HG02981 (cell line): ENCODE measurements around the gene NR5A2.

Source experiments
- ATAC-seq: cut with Tn5 transposase; IDR thresholded peaks from one replicate; pipeline ENCODE4 v1.9.1; 2021; ENCODE audit warnings: mild to moderate bottlenecking, moderate library complexity; ENCODE audit not compliant: unreplicated experiment

NR5A2 gene

DNA sequence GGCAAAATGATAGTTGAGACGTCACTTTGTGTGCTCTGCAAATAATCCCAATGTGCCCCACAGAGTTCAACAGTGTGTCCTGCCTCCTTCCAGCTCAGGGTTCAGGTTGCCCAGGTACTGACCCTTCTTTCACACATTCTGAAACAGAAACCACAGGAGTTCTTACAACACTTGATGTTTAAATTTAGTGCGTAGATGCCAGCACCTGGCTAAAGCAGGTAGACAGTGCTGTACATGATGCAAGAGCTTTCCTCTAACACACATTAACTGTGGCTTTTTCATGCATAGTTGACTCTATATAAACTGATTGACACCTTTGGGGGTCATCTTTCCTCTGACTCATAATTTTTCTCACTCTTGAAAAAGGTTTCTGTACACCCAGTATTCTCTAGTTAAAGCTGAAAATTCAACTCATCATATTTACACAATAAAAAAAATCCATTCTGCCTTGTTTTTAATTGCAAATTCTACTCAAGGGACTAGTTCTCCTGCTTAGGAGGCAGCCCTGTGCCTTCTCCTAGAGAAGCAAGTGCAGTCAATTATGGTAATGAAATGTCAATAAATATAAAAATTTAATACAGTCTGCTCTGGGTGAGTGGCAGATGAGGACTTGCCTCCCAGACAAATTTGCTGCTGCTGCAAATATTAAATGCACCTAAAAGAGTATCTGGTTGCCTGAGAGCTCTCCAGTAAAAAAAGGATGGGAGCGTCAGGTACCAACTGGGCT lies 91.4 kb downstream of the NR5A2 start:
- no peak for ATAC-seq

DNA sequence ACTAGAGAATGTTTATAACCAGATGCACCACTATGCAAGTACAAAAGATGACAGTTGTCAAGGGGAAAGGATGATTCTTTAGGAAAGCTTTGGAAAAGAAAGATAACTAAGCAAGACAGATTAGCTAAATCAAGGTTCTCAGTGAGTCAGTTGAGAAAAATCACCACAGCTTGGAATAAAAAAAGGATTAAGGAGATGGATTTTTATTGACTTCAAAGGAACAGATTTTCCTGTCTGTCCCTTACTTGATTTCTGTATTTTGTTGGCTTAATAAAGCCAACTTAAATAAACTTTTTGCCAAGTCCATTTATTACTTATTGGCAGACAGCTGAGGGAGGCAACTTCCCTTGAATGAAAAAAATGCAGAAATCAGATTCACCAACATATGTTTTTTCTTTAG lies 93.9 kb downstream of the NR5A2 start:
- no peak for ATAC-seq

DNA sequence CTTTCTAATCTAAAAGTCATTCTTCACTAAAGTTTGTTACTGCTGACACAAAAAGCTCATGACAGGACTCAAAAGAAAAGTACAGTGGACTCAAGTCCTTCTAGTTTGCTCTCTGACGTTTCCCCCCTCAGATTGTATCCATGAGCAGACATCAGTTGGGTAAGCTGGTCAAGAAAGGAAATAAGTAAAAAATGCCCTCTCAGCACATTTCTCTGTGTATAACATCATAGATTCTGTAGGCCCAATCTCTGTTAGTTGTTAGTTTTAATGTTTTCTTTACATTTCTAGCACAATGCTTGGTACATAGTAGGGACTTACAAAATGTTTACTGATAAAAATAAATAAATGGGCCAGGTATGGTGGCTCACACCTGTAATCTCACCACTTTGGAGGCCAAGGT lies 96.8 kb downstream of the NR5A2 start:
- ATAC-seq = no peak

DNA sequence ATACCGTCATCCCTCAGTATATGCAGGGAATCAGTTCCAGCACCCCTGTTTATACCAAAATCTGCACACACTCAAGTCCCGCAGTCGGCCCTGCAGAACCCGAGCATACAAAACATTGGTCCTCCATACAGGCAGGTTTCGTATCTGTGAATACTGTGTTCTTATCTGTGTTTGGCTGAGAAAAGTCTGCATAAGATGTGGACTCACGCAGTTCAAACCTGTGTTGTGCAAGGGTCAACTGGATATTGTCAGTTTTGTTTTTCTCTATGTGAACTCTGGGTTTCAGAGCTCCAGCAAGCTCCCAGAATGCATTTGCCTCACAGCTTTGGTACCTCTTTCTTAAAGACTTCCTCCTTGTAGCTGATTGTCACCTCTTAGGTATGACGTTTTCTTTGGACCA lies 100.6 kb downstream of the NR5A2 start:
- ATAC-seq = no peak

DNA sequence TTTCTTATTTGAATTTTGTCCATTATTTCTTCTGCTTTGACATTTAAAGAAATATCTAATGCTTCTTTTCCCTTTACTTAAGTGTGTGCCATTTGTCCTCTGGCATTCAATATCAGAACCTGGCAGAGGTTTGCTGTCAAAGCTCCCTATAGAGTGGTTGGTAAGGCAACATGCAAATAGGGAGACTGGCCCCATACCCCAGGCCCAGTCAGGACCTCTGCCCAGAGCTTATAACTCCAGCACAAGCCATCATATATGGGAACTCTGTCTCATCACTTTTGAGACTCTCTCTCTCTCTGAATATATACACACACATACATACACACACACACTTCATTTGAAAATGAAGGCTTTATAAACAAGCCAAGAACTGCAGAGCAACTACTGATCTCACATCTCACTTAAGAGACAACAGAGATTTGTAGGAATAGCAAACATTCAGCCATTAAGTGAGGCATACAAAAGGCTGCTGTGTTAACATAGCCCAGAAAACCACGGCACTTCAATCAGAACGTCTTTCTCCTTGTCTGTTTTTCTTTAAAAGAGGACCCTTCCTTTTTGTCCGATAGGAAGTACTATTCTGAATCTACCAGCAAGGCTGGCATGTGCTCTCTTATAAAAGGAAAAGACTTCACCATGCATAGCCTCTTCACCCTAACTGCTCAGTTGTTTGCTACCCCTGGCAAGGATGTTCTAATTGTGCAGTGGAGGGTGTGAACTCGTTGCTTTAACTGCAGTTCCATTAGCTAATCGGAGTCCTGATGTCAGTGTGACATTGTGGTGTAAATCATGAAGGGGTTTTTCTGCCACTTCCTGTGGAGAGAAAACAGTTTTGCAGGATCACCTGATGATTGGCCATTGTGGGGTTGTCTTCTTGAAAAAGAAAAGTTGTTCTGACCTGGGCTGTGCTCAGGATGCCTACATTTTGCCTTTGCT lies 101.7 kb downstream of the NR5A2 start:
- ATAC-seq = peak; percentile 68

DNA sequence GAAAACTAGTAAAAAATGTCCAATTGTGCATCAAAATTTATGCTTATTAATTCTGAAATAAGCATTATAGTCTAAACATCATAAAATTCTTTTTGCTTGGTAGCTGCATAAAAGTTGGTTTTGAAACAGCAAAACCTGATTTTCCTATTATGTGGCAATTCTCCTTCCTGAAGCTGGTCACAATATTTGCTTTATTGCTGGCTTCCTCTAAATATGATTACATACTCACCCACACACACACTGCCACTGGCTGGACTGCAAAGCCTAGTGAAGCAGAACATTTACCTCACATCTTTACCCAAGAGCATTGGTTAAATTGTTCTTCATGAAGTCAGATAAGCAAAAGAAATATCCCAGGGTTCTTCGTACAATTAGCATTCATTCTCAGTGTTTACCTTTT lies 103.0 kb downstream of the NR5A2 start:
- ATAC-seq = no peak

DNA sequence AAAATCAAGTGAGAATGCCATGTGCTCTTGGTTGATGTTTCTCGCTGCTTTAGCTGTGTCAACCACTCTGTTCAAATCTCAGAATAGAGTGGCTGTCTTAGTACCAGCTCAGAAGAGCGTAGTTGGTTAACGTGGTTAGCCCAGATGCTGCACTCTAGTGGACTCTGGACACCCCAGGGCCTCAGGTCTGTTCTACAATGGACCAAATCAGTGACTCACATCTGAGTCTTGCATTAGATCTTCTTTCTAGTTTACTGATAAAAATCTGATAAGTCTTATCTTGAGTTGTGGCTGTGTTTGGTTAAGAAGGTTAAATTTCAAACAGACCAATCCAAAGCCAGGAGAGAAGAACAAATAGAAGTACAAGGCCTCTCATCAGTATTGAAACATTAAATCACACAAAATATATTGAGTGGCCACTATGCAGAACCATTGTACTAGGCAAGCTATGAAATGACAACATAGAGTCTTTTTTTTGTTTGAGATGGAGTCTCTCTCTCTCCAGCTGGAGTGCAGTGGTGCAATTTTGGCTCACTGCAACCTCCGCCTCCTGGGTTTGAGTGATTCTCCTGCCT lies 104.1 kb downstream of the NR5A2 start:
- ATAC-seq = no peak

DNA sequence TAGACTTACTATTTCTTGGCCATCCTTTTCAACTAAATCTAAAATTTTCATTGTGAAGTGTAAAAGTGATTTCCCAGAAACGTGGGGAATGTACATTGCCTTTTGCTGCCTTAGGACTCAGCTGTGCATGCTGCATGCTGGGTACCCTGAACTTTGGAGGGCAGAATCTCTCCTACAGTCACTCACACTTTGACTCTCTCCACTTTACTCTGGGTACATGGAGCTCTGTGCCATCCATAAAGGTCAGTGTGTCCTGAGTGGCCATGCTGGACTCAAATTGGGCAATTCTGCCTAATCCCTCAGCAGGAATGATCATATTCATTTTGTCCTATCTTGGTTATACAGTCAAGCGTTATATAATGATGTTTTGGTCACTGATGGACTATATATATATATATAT lies 105.6 kb downstream of the NR5A2 start:
- no peak for ATAC-seq

DNA sequence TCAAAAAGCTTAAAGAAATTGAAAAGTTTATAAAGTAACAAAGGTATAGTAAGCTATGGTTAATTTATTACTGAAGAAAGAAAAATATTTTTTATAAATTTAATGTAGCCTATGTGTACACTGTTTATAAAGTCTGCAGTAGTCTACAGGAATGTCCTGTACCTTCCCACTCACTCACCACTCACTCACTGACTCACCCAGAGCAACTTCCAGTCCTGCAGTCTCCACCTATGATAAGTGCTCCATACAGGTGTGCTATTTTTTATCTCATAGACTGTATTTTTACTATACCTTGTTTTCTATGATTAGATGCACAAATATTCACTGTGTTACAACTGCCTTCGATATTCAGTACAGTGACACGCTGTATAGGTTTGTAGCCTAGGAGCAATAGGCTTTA lies 106.6 kb downstream of the NR5A2 start:
- ATAC-seq = no peak

DNA sequence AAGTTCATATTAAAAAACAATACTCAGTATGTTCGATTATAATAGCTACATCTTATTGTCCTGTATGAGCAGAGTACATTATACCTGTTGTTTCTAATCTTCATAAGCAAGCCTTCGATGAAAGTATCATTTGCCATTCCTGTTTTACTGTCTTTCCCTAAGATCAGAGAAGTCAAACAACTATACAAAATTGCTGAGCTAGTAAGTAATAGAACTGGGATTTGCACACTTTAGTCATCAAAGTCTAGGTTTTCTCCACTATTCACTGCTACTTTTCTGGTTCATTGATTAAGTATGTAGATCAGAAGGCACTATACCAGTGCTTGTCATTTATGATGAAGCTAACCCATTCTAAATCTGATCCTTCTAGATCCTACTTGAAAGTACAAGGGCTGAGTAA lies 108.9 kb downstream of the NR5A2 start:
- ATAC-seq = no peak

DNA sequence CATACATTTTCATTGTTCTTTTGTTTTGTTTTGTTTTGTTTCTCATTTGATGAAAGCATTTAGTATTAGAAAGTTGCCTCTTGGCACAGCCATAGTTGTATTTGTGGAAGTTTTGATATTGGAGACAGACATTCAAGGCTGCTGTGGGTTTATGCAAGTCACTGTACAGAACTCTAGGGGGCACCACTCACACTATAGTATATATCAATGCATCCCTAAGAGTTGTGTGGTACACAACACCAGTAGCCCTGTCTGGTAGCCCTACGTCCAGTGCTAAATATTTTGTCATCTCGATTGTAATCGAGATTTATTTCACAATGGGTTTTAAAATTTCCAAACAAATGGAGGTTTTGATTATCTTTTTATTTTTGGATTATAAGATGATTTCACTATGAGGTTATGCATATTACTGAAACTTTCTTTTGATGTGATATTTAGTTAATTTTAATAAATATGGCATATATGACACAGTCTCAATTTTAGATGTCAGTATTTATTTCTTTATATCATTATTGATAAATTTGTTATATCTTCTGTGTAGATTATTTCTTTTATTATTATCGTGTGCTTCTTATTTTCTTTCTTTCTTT lies 112.2 kb downstream of the NR5A2 start:
- peak; percentile 84 for ATAC-seq

DNA sequence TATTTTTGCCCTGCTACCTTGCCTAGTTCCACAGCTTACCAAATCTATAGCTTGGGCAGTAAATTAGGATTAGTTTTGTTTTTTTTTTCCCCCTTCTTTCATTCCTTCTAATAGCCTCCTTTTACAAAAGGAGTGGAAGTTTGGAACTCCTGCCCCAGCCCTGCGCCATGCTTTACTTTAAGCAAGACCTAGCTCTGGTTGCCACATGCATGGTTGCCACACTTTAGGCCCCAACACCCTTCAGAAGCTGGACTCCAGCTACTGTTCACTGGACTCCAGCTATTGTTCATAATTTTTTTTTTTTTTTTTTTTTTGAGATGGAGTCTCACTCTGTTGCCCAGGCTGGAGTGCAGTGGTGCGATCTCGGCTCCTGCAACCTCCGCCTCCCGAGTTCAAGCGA lies 115.8 kb downstream of the NR5A2 start:
- no peak for ATAC-seq

DNA sequence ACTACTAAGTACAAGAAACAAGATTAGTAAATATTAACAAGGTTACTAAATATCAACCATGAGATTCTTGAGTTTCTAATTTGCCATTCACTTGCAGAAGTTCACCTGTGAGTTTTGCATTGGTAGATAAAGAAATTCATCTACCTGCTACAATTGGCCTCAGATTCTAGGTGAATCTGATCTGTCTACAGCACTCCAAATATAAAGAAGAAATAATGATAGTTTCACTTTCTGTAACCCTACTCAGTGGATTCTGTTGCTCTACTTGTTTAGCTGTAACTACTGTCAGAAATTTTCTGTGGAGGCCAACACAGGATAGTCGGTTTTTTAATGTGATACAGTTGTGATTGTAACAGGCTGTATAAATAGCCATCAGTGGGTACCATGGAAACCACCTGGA lies 118.6 kb downstream of the NR5A2 start:
- ATAC-seq = no peak

DNA sequence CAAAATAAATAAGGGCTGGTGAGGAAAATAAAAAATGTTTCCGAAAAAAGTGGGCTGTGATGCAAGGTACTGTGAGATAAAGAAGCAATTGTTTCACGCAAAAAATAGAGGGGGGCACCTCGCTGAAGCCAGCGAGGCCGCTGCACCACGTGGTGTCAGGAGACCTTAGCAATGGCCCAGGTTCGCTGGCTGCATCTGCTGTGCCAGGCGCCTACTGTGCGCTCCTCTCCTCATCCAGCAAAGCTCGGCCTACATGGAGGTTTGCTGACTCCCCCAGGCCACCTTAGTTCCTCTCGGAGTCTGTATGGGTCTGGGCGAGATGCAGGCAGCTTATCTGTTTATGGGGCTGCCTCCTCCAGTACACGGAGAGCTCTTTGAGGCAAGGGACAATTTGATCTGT lies 119.6 kb downstream of the NR5A2 start:
- ATAC-seq = no peak

DNA sequence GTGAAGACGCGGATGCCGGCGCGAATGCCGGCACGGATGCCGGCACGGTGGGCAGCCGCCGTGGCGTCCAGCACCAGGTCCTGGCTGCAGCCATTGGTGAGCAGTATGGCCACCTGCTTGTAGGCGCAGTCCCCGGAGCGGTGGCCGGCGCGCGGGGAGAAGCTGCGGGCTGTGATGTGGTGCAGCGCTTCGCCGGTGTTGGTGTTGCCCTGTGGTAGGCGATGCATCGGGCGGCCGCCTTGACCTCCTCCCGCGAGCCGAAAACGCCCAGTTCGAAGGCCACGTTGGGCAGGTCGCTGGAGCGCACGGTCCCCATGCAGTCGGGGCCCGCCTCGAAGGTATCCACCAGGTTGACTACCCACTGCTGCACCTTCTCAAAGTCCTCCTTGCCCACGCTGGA lies 120.2 kb downstream of the NR5A2 start:
- no peak for ATAC-seq

DNA sequence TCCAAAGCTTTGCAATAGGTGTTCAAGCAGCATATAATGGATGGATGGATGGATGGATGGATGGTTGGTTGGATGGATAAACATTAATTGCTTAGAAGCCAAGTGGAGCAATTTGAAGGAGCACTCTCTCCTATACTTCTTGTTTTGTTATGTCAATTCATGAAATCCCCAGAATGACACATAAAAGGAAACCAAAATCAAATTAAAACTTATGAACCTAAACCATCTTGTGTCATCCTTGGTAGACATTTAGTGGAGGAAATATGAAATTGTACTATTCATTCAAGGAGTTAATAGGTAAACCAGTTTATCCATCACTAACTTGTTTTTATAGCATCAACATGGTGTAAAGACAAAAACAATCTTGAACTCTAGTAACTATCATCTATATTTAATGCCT lies 122.5 kb downstream of the NR5A2 start:
- ATAC-seq = no peak

DNA sequence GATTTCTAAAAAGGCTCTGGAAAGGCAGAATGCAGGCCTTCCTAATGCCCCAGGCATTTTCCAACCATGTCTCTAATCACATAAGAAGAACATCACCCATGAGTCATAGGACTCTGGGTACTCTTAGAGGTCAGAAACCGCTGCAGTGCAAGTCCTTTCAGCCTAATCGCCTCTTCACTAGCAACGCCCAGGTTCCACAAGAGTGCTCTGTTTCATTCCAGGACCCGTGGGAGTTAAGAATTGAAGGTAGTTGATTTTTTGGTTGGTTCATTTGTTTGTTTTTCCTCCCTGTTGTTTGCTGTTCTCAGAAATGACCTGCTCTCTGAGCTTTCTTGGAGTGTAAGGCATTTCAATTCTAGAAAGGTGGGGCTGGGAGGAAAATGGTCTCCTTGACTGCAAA lies 123.2 kb downstream of the NR5A2 start:
- peak; percentile 35 for ATAC-seq

DNA sequence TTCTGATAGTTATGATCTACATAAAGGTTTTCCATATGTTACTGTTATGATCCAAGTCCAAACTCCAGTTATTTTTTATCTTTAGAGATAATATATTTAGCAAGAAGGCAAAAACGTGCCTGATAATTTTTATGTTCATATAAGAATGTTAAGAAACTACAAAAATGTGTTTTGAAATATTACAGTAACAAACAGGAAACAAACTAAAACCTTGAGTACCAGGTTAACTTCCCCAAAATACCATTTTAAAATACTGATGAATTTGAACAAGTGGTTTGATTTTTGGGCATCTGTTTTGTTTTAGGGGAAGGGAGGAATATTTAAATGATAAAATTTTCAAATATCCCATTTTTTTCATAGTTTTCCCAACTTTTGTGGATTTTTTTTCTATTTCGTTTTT lies 124.8 kb downstream of the NR5A2 start:
- no peak for ATAC-seq

DNA sequence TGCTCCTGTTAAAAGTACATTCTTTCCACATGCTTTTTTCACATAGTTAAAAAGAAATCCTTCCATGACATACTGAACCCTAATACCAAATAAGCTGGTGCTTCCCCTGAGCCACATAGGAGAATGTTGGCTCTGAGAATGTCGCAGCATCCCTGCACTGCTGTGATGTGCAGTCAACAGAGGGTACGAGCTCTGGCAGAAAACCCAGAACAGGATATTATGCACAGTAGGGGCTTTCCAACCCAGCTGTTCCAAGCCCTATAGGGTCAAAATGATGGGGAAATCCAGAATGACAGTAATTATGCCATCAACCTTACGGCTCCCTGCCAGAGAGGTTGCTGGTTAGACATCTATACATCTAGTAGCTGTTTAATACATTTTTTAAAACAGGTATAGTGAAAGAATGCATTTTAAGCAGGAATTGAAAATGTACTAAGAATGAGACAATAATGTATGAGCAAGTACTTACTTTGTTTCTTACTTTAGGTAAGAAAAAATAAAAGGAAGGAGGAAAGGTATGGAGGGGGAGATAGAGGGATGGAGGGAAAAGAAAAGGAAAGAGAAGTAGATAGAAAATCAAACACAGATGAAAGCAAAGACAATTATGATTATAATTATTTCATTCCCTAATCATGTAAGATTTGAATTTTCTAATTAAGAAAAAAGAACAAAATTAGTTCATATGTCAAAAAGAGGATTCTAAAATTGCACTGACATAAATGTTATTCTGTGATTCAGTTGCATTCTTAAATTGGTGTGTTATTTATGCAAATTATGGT lies 126.0 kb downstream of the NR5A2 start:
- peak; percentile 60 for ATAC-seq

DNA sequence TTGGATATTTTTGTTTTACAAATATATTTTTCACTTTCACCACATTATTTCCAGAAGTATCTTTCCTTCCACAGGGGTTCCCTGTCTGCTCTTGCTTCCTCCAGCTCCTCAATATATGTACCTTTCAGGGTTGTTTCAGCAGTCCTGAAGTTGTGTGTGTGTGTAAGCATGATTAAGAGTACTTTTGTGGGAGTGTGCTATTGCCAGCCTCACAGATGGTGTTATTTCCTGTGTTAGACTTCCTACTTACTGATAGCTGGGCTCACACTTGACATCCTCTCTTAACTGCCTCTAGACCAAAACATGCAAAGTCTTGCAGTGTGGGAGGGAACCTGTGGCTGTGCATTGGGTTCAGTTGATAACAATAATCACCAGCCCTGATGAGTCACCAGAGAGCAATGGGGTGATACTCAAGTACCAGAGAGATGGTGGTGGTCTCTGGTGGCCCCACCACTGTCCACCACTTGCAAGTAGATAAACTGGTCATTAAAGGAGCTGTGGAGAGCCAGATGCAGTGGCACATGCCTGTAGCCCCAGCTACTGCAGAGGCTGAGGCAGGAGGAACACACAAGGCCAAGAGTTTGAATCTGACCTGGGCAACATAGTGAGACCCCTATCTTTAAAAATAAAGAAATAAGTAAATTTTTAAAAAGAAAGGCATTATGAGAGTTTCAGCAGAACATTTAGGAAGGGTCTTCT lies 126.7 kb downstream of the NR5A2 start:
- peak; percentile 80 for ATAC-seq
